HG02763 (cell line): ENCODE results near the gene MVK.

Experiments used
- ATAC-seq: cut with Tn5 transposase; IDR thresholded peaks from one replicate; pipeline ENCODE4 v1.9.1; 2021; ENCODE audit warnings: mild to moderate bottlenecking, moderate library complexity; ENCODE audit not compliant: unreplicated experiment

Gene MVK

GRCh38 chr12:109544955-109545531, 28.6 kb upstream of the MVK start:
- ATAC-seq = no peak

- no peak for ATAC-seq
These were observed 27.8 kb upstream of the MVK start for GRCh38 chr12:109545826-109546225.

- ATAC-seq = no peak
These were observed 26.3 kb upstream of the MVK start for GRCh38 chr12:109547286-109547685.

GRCh38 chr12:109548258-109548657, 25.3 kb upstream of the MVK start:
- ATAC-seq = no peak

GRCh38 chr12:109549613-109550270, 23.9 kb upstream of the MVK start:
- ATAC-seq = no peak

- ATAC-seq = no peak
These were observed 23.3 kb upstream of the MVK start for GRCh38 chr12:109550281-109550680.

- ATAC-seq = no peak
These were observed 22.5 kb upstream of the MVK start for GRCh38 chr12:109551108-109551507.

GRCh38 chr12:109552971-109553370, 20.6 kb upstream of the MVK start:
- no peak for ATAC-seq

- ATAC-seq = no peak
These were observed 20.1 kb upstream of the MVK start for GRCh38 chr12:109553483-109553882.

GRCh38 chr12:109553906-109554500, 19.6 kb upstream of the MVK start:
- ATAC-seq = no peak

- ATAC-seq = no peak
These were observed 18.8 kb upstream of the MVK start for GRCh38 chr12:109554761-109555160.

GRCh38 chr12:109555431-109556315, 17.9 kb upstream of the MVK start:
- ATAC-seq = no peak

GRCh38 chr12:109557200-109557599, 16.4 kb upstream of the MVK start:
- no peak for ATAC-seq

GRCh38 chr12:109557805-109558204, 15.8 kb upstream of the MVK start:
- ATAC-seq = no peak

GRCh38 chr12:109558374-109559199, 15.0 kb upstream of the MVK start:
- ATAC-seq = no peak

- no peak for ATAC-seq
These were observed 14.4 kb upstream of the MVK start for GRCh38 chr12:109559200-109559505.

- ATAC-seq = no peak
These were observed 14.0 kb upstream of the MVK start for GRCh38 chr12:109559601-109560000.

GRCh38 chr12:109560867-109561710, 12.5 kb upstream of the MVK start:
- ATAC-seq = no peak

- ATAC-seq = no peak
These were observed 11.9 kb upstream of the MVK start for GRCh38 chr12:109561711-109562030.

GRCh38 chr12:109562871-109563270, 10.7 kb upstream of the MVK start:
- no peak for ATAC-seq
